PFSK-1 (cell line): ENCODE data around the gene ADAM23.

ENCODE experiments used
- FOXP2 ChIP-seq: optimal IDR thresholded peaks from 2 replicates; pipeline ENCODE3; 2011; ENCODE audit warnings: borderline replicate concordance, control low read depth, inconsistent platforms; ENCODE audit not compliant: insufficient read depth; ENCODE audit errors: extremely low read length, extremely low read depth
- POLR2AphosphoS5 ChIP-seq: IDR thresholded peaks from 2 replicates; pipeline ENCODE4 v1.6.1; 2012; ENCODE audit warnings: low read depth, mild to moderate bottlenecking, control low read depth, low read length, moderate library complexity
- REST ChIP-seq, 2 experiments: IDR thresholded peaks; 2 replicates each; pipeline versions ENCODE4 v1.6.1 to v1.8.0; 2011 to 2012; ENCODE audit warnings: low read depth in 2 of 2, low read length in 2 of 2, control low read depth in 1 of 2, inconsistent platforms in 1 of 2, mild to moderate bottlenecking in 1 of 2, moderate library complexity in 1 of 2; ENCODE audit not compliant: insufficient read depth in 1 of 2
- SIN3A ChIP-seq: IDR thresholded peaks from 2 replicates; pipeline ENCODE4 v1.6.1; 2012; ENCODE audit warnings: mild to moderate bottlenecking, low read length, moderate library complexity, borderline replicate concordance; ENCODE audit not compliant: insufficient read depth
- TAF1 ChIP-seq: IDR thresholded peaks from 2 replicates; pipeline ENCODE4 v1.6.1; 2012; ENCODE audit warnings: low read length, control low read depth, borderline replicate concordance; ENCODE audit not compliant: insufficient read depth

Gene ADAM23

GRCh38 chr2:206615417-206616089 is 172.2 kb downstream of the ADAM23 start:
- no peak for TF ChIP-seq FOXP2
- no peak for TF ChIP-seq POLR2AphosphoS5
- TF ChIP-seq REST (IDR thresholded peaks at IDR 0.05; ENCODE audit: insufficient read depth in 1 of 2, low read depth in 2 of 2, low read length in 2 of 2), result no peak
- TF ChIP-seq SIN3A, result no peak
- TF ChIP-seq TAF1, result no peak

- TF ChIP-seq FOXP2, result no peak
- TF ChIP-seq REST (IDR thresholded peaks at IDR 0.05; ENCODE audit: insufficient read depth in 1 of 2, low read depth in 2 of 2, low read length in 2 of 2), result no peak
- no peak for TF ChIP-seq TAF1
- TF ChIP-seq POLR2AphosphoS5, result no peak
- TF ChIP-seq SIN3A, result no peak
These were observed 172.8 kb downstream of the ADAM23 start for GRCh38 chr2:206616151-206616550.

GRCh38 chr2:206619011-206619410 is 175.7 kb downstream of the ADAM23 start:
- no peak for TF ChIP-seq REST (IDR thresholded peaks at IDR 0.05; ENCODE audit: insufficient read depth in 1 of 2, low read depth in 2 of 2, low read length in 2 of 2)

GRCh38 chr2:206626108-206626507 is 182.8 kb downstream of the ADAM23 start:
- TF ChIP-seq POLR2AphosphoS5, result no peak

GRCh38 chr2:206627632-206628031 is 184.3 kb downstream of the ADAM23 start:
- TF ChIP-seq POLR2AphosphoS5 (no peak), FOXP2 (no peak), TAF1 (no peak), REST (IDR thresholded peaks at IDR 0.05; ENCODE audit: insufficient read depth in 1 of 2, low read depth in 2 of 2, low read length in 2 of 2) (no peak), SIN3A (no peak)
